Keratinocyte (primary cell): ENCODE measurements around the gene HLA-F. TPM values are rescaled to one million over a fixed set of nuclear protein-coding genes. Genes with fewer than 3 reads are reported as not detected.
A peak's percentile ranks its signal among the peaks of the same experiment; 100 is the strongest.

ENCODE experiments used
- DNase-seq: peaks from one replicate; pipeline ENCODE4 v3.0.0-alpha.2; 2011; ENCODE audit warnings: low read depth, missing footprints, low spot score
- FAIRE-seq: peaks from 2 replicates; lab custom pipeline; 2011; peaks lifted over from hg19 to GRCh38; lab: Jason Lieb, UNC
- H2AFZ ChIP-seq: 2 replicates; pipeline ENCODE4 v1.6.0; 2012; ENCODE audit warnings: low read length, control low read depth, inconsistent platforms; ENCODE audit not compliant: control insufficient read depth
- H3K27ac ChIP-seq: 2 replicates; pipeline ENCODE4 v1.5.1; 2011; ENCODE audit warnings: low read length; ENCODE audit not compliant: control insufficient read depth, insufficient read depth
- H3K27me3 ChIP-seq: 3 replicates; pipeline ENCODE4 v1.6.0; 2011; ENCODE audit warnings: low read length; ENCODE audit not compliant: control insufficient read depth, insufficient read depth; ENCODE audit errors: extremely low read depth
- H3K36me3 ChIP-seq, 2 experiments: 2 replicates in 1 of 2; 3 replicates in 1 of 2; pipeline ENCODE4 v1.5.1; 2011; ENCODE audit warnings: low read length in 2 of 2, mild to moderate bottlenecking in 1 of 2; ENCODE audit not compliant: control insufficient read depth in 2 of 2, insufficient read depth in 2 of 2; ENCODE audit errors: extremely low read depth in 1 of 2
- H3K4me1 ChIP-seq: 3 replicates; pipeline ENCODE4 v1.5.1; 2011; ENCODE audit warnings: low read length; ENCODE audit not compliant: control insufficient read depth, insufficient read depth; ENCODE audit errors: extremely low read depth
- H3K4me2 ChIP-seq: 3 replicates; pipeline ENCODE4 v1.6.0; 2011; ENCODE audit warnings: low read depth, low read length; ENCODE audit not compliant: control insufficient read depth, insufficient read depth; ENCODE audit errors: extremely low read depth
- H3K4me3 ChIP-seq, 3 experiments: fragments of 200-600 bp in 1 of 3; sonication (generic) in 1 of 3; 2 replicates in 2 of 3; 3 replicates in 1 of 3; pipeline ENCODE4 v1.5.1; 2011 to 2016; ENCODE audit warnings: low read length in 3 of 3, mild to moderate bottlenecking in 3 of 3, control low read depth in 2 of 3, inconsistent platforms in 1 of 3, low read depth in 1 of 3, mixed read lengths in 1 of 3, mixed run types in 1 of 3, moderate library complexity in 1 of 3; ENCODE audit not compliant: control insufficient read depth in 2 of 3, insufficient read depth in 2 of 3; ENCODE audit errors: extremely low read depth in 1 of 3
- H3K79me2 ChIP-seq: 2 replicates; pipeline ENCODE4 v1.6.0; 2012; ENCODE audit warnings: low read length; ENCODE audit not compliant: control insufficient read depth, insufficient read depth
- H3K9ac ChIP-seq: 3 replicates; pipeline ENCODE4 v1.6.0; 2011; ENCODE audit warnings: low read length; ENCODE audit not compliant: control insufficient read depth, insufficient read depth; ENCODE audit errors: extremely low read depth
- H3K9me1 ChIP-seq: 3 replicates; pipeline ENCODE4 v1.6.0; 2011; ENCODE audit warnings: low read length; ENCODE audit not compliant: control insufficient read depth, insufficient read depth; ENCODE audit errors: extremely low read depth
- H3K9me3 ChIP-seq: 2 replicates; pipeline ENCODE4 v1.5.1; 2012; ENCODE audit warnings: low read depth, low read length; ENCODE audit not compliant: control insufficient read depth
- H4K20me1 ChIP-seq: 3 replicates; pipeline ENCODE4 v1.6.0; 2011; ENCODE audit warnings: low read length; ENCODE audit not compliant: control insufficient read depth, insufficient read depth; ENCODE audit errors: extremely low read depth
- EZH2 ChIP-seq: IDR thresholded peaks from one replicate; pipeline ENCODE4 v1.6.1; 2012; ENCODE audit warnings: inconsistent platforms, mild to moderate bottlenecking, low read length, moderate library complexity
- dilution Hi-C: fragments of 300-500 bp; cut with MboI; formaldehyde crosslinking; loops from one replicate; pipeline ENCODE4 v1.7.0; 2020; ENCODE audit warnings: low sequenced_read_pairs; ENCODE audit not compliant: extremely low pct_ligation_motif_present
- polyA plus RNA-seq, 5 experiments: library from polyadenylated mRNA; depleted of rRNA in 3 of 5; stranded (reverse) in 3 of 5; stranded (forward) in 1 of 5; unstranded in 1 of 5; fragments of >200 nt; gene quantifications; 1 replicate in 1 of 5; 2 replicates in 3 of 5; 3 replicates in 1 of 5; pipeline versions ENCODE4 v1.2.1 to v1.2.3, GENCODE V29; 2011 to 2012; ENCODE audit warnings: missing spikeins in 2 of 5, low read depth in 1 of 5, low replicate concordance in 1 of 5
- TF ChIP-seq, protein P1 (sequence below), 3 experiments: IDR thresholded peaks in 1 of 3; conservative IDR thresholded peaks in 1 of 3; optimal IDR thresholded peaks in 1 of 3; 2 replicates in 2 of 3; 3 replicates in 1 of 3; pipeline versions ENCODE3 to v1.5.1; 2011; ENCODE audit warnings: low read length in 3 of 3, mild to moderate bottlenecking in 3 of 3, moderate library complexity in 2 of 3, control low read depth in 1 of 3, inconsistent platforms in 1 of 3; ENCODE audit not compliant: insufficient read depth in 2 of 3; ENCODE audit errors: extremely low read depth in 1 of 3

The HLA-F gene
- polyA plus RNA-seq, 1 donor (not counting 4 experiments of a cell fraction or from before 2014, with no cell fraction given), result 36.2 TPM

DNA sequence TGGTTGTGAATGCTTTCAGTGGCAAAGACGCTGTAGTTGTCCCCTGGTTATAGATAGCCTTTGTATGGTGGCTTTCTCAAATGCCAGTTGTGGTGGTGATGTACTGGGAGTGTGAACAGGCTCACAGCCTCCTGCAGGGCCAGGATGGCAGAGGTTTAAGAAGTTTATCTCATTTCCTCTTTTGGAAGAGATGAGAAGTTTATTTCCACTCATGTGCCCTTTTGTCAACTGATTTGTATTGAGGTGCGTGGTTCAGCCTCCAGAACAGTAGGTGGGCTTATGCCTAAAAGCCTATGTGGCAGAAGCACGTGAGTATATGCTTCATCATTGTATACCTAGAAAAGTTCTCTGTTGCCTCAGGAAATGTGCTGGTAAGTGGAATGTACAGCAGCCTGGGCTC, 28.6 kb upstream of the HLA-F start:
- no peaks in the 10 kb centered on the region for H3K79me2 ChIP-seq
- H3K4me2 ChIP-seq, result no peak overlapping the region
- no peak for DNase-seq
- H3K27ac ChIP-seq, result no peak overlapping the region
- H3K9me3 ChIP-seq, result no peaks in the 10 kb centered on the region
- FAIRE-seq, result no peak
- H4K20me1 ChIP-seq, result no peaks in the 10 kb centered on the region
- no peaks in the 10 kb centered on the region for H3K9me1 ChIP-seq
- no peaks in the 10 kb centered on the region for H3K27me3 ChIP-seq
- H3K4me1 ChIP-seq, result no peaks in the 10 kb centered on the region
- no peak for TF ChIP-seq EZH2
- TF ChIP-seq, protein P1, sequence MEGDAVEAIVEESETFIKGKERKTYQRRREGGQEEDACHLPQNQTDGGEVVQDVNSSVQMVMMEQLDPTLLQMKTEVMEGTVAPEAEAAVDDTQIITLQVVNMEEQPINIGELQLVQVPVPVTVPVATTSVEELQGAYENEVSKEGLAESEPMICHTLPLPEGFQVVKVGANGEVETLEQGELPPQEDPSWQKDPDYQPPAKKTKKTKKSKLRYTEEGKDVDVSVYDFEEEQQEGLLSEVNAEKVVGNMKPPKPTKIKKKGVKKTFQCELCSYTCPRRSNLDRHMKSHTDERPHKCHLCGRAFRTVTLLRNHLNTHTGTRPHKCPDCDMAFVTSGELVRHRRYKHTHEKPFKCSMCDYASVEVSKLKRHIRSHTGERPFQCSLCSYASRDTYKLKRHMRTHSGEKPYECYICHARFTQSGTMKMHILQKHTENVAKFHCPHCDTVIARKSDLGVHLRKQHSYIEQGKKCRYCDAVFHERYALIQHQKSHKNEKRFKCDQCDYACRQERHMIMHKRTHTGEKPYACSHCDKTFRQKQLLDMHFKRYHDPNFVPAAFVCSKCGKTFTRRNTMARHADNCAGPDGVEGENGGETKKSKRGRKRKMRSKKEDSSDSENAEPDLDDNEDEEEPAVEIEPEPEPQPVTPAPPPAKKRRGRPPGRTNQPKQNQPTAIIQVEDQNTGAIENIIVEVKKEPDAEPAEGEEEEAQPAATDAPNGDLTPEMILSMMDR (optimal IDR thresholded peaks at IDR 0.05 in 1 of 3, IDR thresholded peaks at IDR 0.05 in 1 of 3, conservative IDR thresholded peaks at IDR 0.05 in 1 of 3; ENCODE audit: extremely low read depth in 1 of 3, insufficient read depth in 2 of 3, low read length in 3 of 3), result no peak
- H3K36me3 ChIP-seq, result no peaks in the 10 kb centered on the region
- no peak overlapping the region for H2AFZ ChIP-seq
- no peak overlapping the region for H3K9ac ChIP-seq
- H3K4me3 ChIP-seq, result no peak overlapping the region
- dilution Hi-C loops, result no loop called here

DNA sequence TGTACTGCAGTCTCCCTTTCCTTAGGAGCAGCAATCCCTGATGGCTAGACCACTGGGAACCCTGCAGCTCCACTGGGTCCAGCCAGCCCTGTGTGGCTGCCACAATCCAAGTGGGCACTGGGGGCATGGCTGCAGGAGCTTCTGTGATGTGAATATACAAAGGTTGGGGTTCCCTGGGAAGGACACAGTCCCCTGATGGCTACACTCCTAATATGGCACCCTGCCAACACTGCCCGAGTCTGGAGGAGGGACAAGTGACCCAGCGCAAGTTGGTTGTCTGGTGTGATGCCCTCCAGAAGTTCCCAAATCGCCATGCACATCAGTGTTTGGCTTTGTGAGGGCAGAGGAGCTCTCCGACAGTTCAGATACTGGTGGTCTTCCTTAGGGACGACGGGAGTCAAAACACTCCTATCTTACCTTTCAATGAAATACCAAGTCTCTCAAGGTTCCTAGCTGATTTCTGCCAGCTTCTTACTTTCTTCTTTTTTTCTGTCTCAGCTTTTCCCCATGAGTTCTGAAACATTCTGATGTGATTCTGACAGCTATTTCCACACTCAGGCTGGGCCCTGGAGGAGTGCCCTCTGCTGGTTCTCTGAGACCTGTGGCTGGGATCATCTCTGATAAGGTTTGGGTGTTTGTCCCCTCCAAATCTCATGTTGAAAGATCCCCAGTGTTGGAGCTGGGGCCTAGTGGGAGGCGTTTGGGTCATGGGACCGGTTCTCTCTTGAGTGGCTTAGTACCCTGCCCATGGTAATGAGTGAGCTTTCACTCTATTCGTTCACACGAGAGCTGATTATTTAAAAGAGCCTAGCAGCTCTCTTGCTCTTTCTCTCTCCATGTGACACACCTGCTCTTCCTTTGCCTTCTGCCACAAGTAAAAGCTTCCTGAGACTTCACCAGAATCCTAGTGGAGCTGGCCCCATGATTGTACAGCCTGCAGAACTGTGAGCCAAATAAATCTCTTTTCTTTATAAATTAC, 26.8 kb upstream of the HLA-F start:
- dilution Hi-C loops, result no loop called here
- DNase-seq (no peak), FAIRE-seq (peak; percentile 72)
- no peaks in the 10 kb centered on the region for H3K79me2 ChIP-seq
- H3K9me1 ChIP-seq, result no peaks in the 10 kb centered on the region
- H3K36me3 ChIP-seq, result no peaks in the 10 kb centered on the region
- no peaks in the 10 kb centered on the region for H3K9me3 ChIP-seq
- no peak overlapping the region for H3K27ac ChIP-seq
- H4K20me1 ChIP-seq, result no peaks in the 10 kb centered on the region
- H3K4me1 ChIP-seq, result no peaks in the 10 kb centered on the region
- no peak overlapping the region for H3K4me2 ChIP-seq
- H3K9ac ChIP-seq, result no peak overlapping the region
- no peak overlapping the region for H3K4me3 ChIP-seq
- TF ChIP-seq, protein P1 (optimal IDR thresholded peaks at IDR 0.05 in 1 of 3, IDR thresholded peaks at IDR 0.05 in 1 of 3, conservative IDR thresholded peaks at IDR 0.05 in 1 of 3; ENCODE audit: extremely low read depth in 1 of 3, insufficient read depth in 2 of 3, low read length in 3 of 3), result peak; percentile 73 to 86 (median 76)
- no peak for TF ChIP-seq EZH2
- no peaks in the 10 kb centered on the region for H3K27me3 ChIP-seq
- H2AFZ ChIP-seq, result peak overlapping the region; percentile 37
